Mesenteric fat pad (tissue), 1 donor: ENCODE data around the gene EMC1. TPM values are rescaled to one million over a fixed set of nuclear protein-coding genes. Genes with fewer than 3 reads are reported as not detected.
"Not testable (repeated sequence)": the region's sequence is repeated elsewhere in the genome, so short reads cannot be mapped to it uniquely, and the experiment has no call there.

Experiments used
- DNase-seq: peaks from one replicate; pipeline ENCODE4 v3.0.0-alpha.2; 2020; ENCODE audit warnings: low spot score
- total RNA-seq: library from RNA; stranded (reverse); fragmentation: NEBNext Ultra II Directional; extraction: Animal tissue kit (Norgen Biotek cat#: 25700); gene quantifications from one replicate; pipeline ENCODE4 v1.2.1, GENCODE V29; 2021
- donor health status: DM: yes; HTN: yes; CAD: no.

The EMC1 gene
- total RNA-seq, 1 donor from 2014 or later: 39.9 TPM

DNA sequence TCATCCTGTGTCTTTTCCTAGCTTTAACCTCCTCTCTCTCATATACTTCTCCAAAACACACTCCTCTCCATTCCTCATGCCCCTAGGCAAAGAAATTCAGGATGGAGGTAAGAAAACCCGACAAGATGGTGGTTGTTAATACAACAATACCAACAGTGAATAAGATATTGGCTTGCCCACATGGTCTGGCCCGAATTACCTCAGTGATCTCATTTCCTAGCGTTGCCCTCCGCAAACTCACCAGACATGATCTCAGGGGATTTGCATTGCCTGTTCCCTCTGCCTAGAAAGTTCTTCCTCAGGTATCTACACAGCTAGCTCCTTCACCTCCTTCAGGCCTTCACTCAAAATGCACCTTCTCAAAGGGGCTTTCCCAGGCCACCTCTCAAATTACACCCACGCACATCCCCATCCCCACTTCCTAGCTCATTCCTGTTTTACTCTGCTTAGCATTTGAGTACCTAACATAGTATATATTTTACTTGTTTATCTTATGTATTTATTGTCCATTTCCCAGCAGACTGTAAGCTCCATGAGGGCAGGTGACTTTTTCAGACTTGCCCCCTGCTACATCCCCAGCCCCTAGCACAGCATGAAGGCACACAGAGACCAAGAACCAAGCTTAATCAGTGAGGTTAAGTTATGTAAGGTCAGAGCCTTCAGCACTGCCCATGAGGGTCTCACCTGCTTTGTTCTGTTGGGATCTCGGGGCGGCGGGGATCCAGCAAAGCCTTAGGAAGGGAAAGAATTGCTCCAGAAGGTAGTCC is 31.1 kb downstream of the EMC1 start:
- no peak for DNase-seq

GRCh38 chr1:19219451-19219850 is 31.9 kb downstream of the EMC1 start:
- no peak for DNase-seq

- DNase-seq: not testable (repeated sequence)
Measured at GRCh38 chr1:19216585-19216984, 34.7 kb downstream of the EMC1 start.

DNA sequence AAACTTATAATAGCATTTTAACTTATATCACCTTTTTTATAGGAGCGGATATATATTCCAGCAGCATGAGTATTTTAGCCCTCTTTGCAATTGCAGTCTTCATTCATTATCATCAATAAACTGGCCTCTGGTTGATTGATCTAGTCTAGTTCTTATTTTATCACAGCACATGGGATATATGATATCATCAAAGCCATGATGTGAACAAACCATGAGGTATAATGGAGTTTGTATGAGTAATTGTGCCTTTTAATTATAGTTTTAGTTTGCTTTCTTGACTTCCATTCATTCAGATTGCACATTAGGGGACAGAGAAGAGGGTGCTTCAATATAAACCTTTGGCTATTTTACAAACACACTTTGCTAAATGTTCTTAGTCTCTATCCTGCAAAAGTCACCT is 37.7 kb downstream of the EMC1 start:
- DNase-seq: no peak

- no peak for DNase-seq
Measured at GRCh38 chr1:19212167-19212566, 39.2 kb downstream of the EMC1 start.

DNA sequence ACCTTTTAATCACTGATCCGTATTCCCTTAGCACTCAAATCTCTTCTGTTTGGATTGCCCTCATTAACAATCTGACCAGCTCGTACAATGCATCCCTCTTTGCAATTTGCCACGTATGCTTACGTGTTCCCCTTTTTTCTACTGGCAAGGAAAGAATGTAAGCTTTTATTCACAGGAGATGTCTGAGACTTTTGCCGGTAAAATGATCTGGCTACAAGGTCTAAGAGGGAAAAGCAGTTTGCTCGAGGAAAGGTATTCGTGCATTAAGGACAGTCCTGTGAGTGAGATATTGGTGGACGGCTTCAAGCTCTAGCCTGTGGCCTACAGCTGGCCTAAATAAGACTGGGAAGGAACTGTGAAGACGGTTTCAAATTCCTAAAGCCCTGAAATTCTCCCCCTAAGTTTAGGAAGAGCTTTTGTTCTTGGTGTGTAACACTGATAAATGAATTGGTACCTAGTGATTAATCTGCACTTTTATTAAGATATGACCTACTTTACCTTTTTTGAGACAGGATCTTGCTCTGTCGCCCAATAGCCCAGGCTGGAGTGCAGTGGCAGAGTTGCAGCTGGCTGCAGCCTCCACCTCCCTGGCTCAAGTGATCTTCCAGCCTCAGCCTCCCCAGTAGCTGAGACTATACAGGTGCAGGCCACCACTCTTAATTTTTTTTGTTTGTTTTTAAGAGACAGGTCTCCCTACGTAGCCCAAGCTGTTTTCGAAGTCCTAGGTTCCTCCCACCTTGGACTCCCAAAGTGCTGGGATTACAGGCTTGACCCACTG is 40.4 kb downstream of the EMC1 start:
- DNase-seq: no peak

DNA sequence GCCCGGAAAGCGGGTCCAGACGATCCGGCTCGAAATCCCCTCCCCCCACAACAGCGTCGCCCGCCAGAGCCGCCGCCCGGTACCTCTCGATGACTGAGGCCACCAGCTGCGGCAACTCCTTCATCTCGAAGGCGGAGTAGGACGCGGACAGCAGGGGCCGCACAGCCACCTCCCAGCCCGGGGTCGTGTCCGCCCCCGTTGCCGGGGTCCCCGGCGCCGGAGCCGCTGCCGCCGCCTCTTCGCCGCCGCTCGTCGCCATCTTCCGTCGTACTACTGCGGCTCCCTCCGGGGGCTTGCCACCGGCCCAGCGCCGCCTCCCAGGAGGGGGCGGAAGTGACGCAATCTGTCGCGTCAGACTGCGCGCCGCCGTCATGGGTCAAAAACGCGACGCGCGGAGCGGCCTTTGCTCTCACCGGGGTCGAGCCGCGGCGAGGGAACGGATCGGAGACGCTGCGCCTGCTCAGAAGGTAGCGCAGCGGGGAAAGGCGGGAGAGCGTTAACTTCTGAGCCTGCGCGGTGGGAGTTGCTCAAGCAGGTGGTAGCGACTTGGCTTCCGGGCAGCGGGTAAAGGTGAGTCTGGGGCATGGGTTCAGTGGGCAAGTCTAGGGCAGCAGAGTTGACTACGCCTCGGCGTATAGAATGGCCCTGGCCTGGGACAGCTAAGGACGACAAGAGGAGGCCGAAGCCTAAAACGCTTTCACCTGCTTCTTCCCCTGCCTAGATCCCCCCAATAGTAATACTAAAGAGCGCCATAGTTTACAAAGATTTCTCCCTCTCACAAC is 41.1 kb downstream of the EMC1 start, which contains the start of gene UBR4:
Gene UBR4, minus strand, starts transcription at position 277 of the 782 bp plus-strand sequence. Its CDS starts 18 bp downstream, at position 259.
- peak; percentile 99 for DNase-seq

DNA sequence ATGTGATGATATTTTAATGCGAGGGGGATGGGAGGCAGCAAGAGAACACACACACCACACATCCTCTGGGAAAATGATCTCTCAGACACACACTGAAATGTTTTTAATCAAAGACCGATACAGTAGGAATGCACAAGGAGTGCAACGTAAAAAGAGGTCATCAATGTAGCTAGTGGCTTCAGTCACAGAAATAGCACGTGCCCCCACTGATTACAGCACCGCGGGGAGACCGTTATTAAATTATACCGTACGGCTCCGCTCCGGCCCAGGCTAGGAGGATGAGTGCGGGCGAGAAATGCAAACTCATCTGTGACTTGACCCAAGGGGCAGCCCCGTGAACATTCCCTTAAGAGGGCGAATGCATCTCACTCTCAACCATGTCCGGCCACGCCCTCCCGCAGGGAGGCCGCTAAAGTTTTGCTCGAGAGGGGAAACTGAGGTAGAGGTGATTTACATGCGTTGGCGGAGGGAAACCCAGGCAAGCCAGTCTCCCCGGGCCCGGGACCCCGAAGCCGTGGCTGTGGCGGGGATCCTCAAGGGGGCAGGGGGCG is 41.8 kb downstream of the EMC1 start:
- no peak for DNase-seq

GRCh38 chr1:19208710-19209438 is 42.5 kb downstream of the EMC1 start:
- no peak for DNase-seq

GRCh38 chr1:19206947-19207346 is 44.4 kb downstream of the EMC1 start:
- DNase-seq: no peak

GRCh38 chr1:19205845-19206244 is 45.5 kb downstream of the EMC1 start:
- no peak for DNase-seq

DNA sequence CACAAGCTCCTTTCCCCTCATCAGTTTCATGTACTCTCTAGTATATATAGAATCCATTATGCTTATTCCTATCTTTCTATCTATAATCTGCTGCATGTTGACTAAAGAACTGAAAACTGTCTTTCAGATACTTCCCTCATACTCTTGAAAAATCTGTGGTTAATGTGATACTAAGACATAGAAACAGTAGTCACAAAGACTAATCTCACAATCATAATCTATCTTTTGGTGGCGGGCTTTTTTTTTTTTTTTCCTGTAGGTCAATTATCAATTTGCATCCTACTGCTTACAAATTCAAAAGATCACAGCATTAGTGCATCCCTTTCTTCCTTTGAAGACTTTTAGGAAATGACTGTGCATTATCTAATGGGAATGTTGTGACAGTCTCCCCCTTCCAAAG is 45.9 kb downstream of the EMC1 start:
- no peak for DNase-seq

DNA sequence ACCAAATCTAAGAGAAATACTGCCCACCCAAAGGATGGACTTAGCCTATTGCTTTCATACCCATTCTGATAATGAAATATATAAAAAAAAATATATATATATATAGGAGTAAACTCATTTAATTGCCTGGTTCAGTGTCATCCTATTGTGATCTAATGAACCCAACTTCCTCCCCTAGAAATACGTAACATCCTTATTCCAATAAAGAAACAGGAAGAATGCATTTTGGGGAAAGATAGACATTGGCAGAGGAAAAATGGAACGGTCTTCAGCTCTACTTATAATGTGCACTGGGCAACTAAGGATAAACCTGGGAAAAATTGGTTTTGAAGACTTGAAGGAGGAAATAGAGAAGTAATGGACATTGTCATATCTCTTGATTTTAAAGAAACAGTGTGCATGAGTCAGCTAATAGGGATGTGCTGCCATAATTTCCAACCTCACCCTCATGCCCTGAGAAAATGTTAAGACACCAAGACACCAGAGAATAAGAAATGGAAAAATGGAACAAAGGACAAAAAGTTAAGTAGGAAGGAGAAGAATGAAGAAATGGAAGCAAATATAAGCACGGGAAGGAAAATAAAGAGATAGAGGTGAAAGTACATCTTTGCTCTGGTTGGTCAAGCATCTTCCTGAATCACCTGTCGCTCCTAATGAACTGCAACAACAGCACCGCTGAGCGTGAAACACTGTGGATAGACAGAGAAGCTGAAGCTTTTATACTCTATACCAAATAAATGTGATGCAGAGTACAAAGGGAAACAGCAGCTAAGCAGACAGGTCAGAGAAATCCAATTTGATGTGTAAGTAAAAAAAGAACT is 46.7 kb downstream of the EMC1 start:
- DNase-seq: no peak

- no peak for DNase-seq
Measured at GRCh38 chr1:19203440-19203839, 47.9 kb downstream of the EMC1 start.

DNA sequence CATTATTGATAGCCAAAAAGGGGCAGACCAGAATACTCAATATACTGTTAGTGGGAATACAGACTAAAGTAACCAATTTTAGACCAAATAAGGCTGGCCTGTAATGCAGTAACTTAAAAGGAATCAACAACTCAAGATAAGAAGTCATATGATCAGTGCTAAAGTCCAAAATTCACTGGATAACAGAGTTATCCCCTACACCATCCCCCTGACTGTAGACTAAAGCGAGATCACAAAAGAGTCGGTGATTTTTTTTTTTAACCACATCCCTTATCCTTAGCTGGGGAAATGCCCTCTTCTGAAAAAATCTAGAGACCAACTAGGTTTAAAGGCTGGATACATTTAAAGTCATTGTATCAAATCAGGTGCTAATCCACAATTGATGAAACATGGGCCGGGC is 48.9 kb downstream of the EMC1 start:
- DNase-seq: no peak

DNA sequence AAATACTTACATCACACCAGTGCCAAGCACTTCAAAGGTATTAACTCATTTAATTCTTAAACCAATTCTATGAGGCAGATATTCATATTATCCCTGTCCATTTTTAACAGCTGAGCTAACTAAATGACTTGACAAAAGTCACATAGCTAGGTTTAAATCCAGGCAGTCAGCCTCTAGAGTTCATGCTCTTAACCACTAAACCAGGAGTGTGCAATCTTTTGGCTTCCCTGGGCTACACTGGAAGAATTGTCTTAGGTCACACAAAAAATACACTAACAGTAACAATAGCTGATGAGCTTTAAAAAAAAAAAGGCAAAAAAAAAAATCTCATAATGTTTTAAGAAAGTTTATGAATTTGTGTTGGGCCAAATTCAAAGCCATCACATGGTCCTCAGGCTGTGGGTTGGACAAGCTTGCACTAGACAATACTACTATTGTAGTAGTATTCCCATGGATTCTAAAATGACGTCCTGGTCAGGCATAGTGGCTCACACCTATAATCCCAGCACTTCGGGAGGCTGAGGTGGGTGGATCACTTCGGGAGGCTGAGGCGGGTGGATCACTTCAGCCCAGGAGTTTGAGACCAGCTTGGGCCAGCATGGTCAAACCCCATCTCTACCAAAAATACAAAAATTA is 51.2 kb downstream of the EMC1 start:
- no peak for DNase-seq

GRCh38 chr1:19199329-19199968 is 51.9 kb downstream of the EMC1 start:
- DNase-seq: no peak

- DNase-seq: no peak
Measured at GRCh38 chr1:19198820-19199219, 52.5 kb downstream of the EMC1 start.

DNA sequence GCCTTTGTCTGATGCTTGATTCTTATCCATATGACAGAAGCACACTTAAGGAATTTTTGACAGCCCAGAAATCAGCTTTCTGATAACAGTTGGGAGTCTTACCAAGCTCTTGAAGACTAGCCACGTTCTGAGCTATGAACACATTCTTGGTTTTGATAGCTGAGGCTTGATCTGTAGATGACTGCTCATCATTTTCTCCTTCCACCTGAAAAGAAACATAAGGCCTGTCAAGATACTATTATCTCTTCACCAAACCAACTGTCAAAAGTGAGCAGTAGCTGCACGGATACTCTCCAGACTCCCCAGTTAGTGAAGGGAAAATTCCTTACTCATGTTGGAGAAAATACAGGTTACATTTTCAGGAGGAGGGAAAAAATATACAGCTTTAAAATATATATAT is 53.5 kb downstream of the EMC1 start:
- no peak for DNase-seq
